Dendritic cell treated with granulocyte-macrophage colony-stimulating factor and Interleukin-4, amounts not matched to agents 40 ng/mL and 50 ng/mL, for 4 days (primary cell): Measurements from ENCODE around the gene CCR2.
"Not testable (repeated sequence)": the region's sequence is repeated elsewhere in the genome, so short reads cannot be mapped to it uniquely, and the experiment has no call there.

ENCODE experiments used
- H3K27ac Mint-ChIP-seq: one replicate; pipeline ENCODE4 v1.8.0; 2022; ENCODE audit warnings: mild to moderate bottlenecking, mixed read lengths
- H3K27me3 Mint-ChIP-seq: one replicate; pipeline ENCODE4 v1.8.0; 2022; ENCODE audit warnings: mild to moderate bottlenecking, mixed read lengths
- H3K36me3 Mint-ChIP-seq: one replicate; pipeline ENCODE4 v1.8.0; 2022; ENCODE audit warnings: low read depth, mixed read lengths
- H3K4me1 Mint-ChIP-seq: one replicate; pipeline ENCODE4 v1.8.0; 2022; ENCODE audit warnings: low read depth, mixed read lengths
- H3K4me3 Mint-ChIP-seq: one replicate; pipeline ENCODE4 v1.8.0; 2022; ENCODE audit warnings: mild to moderate bottlenecking, moderate library complexity, mixed read lengths
- H3K9me3 Mint-ChIP-seq: one replicate; pipeline ENCODE4 v1.8.0; 2022; ENCODE audit warnings: mixed read lengths
- intact Hi-C: fragments of 100-400 bp; cut with micrococcal nuclease; formaldehyde crosslinking; loops from one replicate; pipeline ENCODE4 v1.15.0; 2022

CCR2 gene

DNA sequence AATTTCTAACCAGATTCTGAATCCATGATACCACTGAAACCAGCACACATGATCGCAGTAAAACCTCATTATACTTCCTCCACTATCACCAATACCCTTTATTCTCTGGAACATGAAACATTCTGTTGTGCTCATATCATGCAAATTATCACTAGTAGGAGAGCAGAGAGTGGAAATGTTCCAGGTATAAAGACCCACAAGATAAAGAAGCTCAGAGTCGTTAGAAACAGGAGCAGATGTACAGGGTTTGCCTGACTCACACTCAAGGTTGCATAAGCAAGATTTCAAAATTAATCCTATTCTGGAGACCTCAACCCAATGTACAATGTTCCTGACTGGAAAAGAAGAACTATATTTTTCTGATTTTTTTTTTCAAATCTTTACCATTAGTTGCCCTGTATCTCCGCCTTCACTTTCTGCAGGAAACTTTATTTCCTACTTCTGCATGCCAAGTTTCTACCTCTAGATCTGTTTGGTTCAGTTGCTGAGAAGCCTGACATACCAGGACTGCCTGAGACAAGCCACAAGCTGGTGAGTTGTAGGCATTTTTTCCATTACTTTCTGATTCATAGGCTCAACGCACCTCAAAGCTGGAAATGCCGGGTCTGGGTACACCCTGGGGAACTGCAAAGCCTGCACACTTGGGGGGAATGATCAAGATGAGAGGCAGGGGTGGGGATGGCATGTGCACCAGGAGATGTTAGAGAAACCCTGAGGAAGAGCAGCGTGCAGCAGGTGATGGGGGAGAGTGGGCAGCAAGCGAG is at the start of gene CCR2:
CCR2 (plus strand) TSS at position 465 of the 764 bp plus-strand sequence. CDS start 3,417 bp downstream, outside the sequence.
- Mint-ChIP-seq H3K4me3 (peak within 1 kb of the TSS; percentile 76), H3K4me1 (peaks cover 95% of the 10 kb centered on the region), H3K9me3 (no peaks in the 10 kb centered on the region), H3K36me3 (peaks cover 8% of the 10 kb centered on the region), H3K27ac (peak within 1 kb of the TSS; percentile 75), H3K27me3 (no peaks in the 10 kb centered on the region)
- intact Hi-C loops = no loop called here

DNA sequence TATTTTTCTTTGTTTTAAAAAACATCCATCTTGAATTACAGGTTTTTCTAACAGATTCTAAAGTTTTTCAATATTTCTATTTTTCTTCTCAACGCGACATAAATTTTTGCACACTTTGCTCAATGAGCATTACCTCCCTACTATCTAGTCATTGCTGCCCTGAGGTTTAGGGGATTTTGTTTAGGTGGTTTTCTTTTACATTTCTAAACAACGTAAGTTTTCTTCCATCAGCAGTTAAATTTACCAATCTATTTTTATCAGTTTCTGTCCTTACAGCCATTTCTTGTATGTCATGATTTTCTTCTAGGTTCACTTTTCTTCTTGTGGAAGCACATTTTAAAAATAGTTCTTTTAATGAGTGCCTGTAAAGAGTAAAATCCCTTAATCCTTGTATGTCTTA is 49.2 kb upstream of the CCR2 start:
- no peak overlapping the region for H3K27ac Mint-ChIP-seq
- H3K4me3 Mint-ChIP-seq = no peak overlapping the region
- H3K27me3 Mint-ChIP-seq = no peaks in the 10 kb centered on the region
- H3K4me1 Mint-ChIP-seq = peaks cover 58% of the 10 kb centered on the region
- H3K9me3 Mint-ChIP-seq = no peaks in the 10 kb centered on the region
- no peaks in the 10 kb centered on the region for H3K36me3 Mint-ChIP-seq
- intact Hi-C loops = no loop called here

DNA sequence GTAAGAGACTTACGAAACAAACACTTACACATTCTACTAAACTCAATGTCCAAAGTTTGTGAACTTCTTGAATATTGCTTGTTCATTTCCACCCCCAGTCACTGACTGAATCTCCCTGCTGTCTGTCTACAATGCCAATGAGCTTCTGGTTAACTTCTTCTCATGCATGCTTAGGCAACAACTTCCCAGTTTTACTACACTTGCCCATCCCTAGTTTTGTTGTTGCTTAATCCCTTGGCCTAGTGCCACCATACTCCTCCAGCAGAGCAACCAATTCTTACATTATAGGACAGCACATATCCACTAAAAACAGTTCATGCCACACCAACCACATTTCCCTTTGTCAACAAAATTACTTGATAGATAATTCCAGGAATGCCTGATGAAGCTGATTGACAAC is 40.9 kb upstream of the CCR2 start:
- Mint-ChIP-seq H3K4me1 (peaks cover 84% of the 10 kb centered on the region), H3K27me3 (no peaks in the 10 kb centered on the region), H3K9me3 (peaks cover 8% of the 10 kb centered on the region), H3K4me3 (no peak overlapping the region), H3K36me3 (no peaks in the 10 kb centered on the region), H3K27ac (peak overlapping the region; percentile 77)
- intact Hi-C loops = loop anchor here (5.0 kb wide), 2 partner anchors 49 to 106 kb away; partner anchors contain the start of gene CCR1

DNA sequence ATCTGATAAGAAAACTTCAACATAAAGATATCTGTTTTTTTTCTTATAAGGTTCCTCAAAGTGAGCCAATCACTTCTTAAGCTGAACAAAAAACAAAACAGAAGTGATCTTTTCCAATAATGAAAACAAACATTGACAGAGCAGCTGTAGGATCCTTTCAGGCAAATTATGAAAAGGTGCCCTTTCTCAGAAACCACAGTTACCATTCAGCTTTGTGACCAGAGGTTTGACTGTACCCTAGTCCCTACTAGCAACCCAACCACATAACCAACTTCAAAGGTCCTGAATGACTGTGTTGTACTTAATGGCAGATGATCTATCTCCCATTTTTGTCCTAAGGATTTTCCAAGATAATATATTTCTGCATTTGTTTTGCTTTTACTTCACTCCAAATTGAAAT is 39.4 kb upstream of the CCR2 start:
- Mint-ChIP-seq H3K36me3 (no peaks in the 10 kb centered on the region), H3K9me3 (peaks cover 8% of the 10 kb centered on the region), H3K4me3 (no peak overlapping the region), H3K4me1 (peaks cover 77% of the 10 kb centered on the region), H3K27me3 (no peaks in the 10 kb centered on the region), H3K27ac (peak overlapping the region; percentile 85)
- intact Hi-C loops = loop anchor here (5.0 kb wide), 2 partner anchors 48 to 107 kb away; partner anchors contain the start of gene CCR1

DNA sequence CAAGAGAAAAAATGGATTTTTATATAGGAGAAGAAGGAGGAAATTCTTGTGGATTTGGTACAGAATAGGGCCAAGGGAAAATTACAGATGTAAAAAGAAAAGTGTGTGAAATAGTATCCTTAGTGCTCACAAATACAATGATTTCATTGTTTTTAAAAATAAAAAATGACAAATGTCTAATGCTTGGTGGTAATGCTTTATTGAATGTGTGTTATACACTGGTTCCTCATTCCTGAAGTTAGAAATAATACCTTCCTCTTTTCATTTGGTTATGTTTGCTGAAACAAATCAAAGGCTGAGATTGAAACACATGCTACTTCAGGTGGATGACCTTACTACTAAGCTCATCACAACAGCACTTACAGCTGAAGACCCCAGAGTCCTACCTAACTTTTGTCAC is 37.7 kb upstream of the CCR2 start:
- peaks cover 8% of the 10 kb centered on the region for H3K9me3 Mint-ChIP-seq
- H3K36me3 Mint-ChIP-seq = no peaks in the 10 kb centered on the region
- no peaks in the 10 kb centered on the region for H3K27me3 Mint-ChIP-seq
- intact Hi-C loops = no loop called here
- H3K27ac Mint-ChIP-seq = peak overlapping the region; percentile 85
- H3K4me1 Mint-ChIP-seq = peaks cover 74% of the 10 kb centered on the region
- H3K4me3 Mint-ChIP-seq = no peak overlapping the region

DNA sequence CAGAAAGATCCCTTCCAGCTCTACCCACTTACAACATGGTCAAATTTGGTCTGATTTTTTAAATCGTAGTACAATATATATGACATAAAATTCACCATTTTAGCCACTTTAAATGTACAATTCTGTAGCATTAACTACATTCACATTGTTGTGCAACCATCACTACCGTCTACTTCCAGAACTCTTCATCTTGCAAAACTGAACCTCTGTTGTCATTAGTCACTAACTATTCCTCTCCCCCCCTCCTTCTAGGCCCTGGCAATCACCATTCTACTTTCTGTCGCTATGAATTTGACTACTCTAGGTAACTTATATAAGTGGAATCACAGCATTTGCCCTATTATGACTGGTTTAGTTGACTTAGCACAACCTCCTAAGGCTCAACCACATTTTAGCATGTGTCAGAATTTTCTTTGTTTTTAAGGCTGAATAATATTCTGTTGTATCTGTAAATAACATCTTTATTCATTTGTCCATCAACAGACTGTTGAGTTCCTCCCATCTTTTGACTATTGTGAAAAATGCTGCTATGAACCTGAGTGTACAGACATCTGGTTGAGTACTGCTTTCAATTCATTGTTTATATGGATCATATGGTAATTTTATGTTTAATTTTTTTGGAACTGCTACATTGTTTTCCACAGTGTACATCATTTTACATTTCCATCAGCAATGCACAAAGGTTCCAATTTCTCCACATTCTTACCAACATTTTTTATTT is 35.5 kb upstream of the CCR2 start:
- H3K27ac Mint-ChIP-seq = peak overlapping the region; percentile 12

DNA sequence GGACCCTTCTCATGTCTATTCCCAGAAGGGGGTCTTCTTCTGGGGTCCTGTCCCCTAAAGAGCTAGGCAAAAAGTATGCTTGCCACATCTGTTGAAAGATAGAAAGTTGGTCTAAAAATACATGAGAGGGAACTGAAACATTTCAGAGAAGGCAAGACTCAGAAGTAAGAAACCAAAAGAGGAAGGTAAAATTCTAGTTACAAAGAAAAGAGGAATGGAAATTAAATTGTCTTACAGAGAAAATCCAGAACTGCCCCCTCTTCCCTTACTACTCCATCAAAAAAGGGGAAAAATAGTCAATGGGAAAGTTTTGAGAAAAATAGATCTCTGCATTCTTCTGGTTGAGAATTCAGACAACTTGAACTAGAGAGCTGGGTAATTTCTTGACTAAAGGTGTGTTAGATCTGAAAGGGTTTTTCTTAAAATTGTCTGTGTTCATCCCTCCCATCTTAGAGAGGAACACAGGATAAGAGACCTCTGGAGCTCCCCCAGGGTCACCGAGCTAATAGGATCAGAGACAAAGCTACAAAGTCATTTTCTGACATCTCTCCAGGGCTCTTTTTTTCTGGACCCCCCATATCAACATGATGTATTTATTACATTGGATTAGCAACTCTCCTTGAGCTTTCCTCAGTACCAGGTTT is 32.3 kb upstream of the CCR2 start:
- Mint-ChIP-seq H3K9me3 (peaks cover 15% of the 10 kb centered on the region), H3K4me3 (peak overlapping the region; percentile 30), H3K4me1 (peaks cover 54% of the 10 kb centered on the region), H3K36me3 (peaks cover 6% of the 10 kb centered on the region), H3K27ac (peak overlapping the region; percentile 90), H3K27me3 (no peaks in the 10 kb centered on the region)
- intact Hi-C loops = no loop called here

More for the DNA sequence above, 35.5 kb upstream of the CCR2 start:
- Mint-ChIP-seq H3K4me3 (no peak overlapping the region), H3K27me3 (no peaks in the 10 kb centered on the region), H3K4me1 (peaks cover 72% of the 10 kb centered on the region), H3K9me3 (peaks cover 11% of the 10 kb centered on the region), H3K36me3 (no peaks in the 10 kb centered on the region)
- intact Hi-C loops = no loop called here

DNA sequence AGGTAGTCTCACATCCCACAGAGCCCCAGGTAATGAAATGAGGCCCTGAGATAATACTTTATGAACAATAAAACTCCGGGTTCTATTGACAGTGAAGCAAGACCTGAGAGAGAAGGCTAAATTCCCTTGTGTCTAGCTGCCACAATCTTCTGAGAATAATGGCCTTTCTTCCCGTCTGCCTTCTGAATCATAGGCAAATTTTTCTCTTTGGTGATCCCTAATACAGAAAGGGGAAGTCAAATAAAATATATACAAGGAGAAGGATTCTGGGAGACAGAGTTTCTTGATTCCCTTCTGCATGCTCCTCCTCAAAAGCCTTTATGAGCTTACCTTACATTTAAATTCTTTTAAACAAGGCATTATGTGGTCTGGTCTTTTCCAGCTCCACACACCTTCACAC is 29.9 kb upstream of the CCR2 start:
- H3K36me3 Mint-ChIP-seq = peaks cover 6% of the 10 kb centered on the region
- peak overlapping the region; percentile 90 for H3K27ac Mint-ChIP-seq
- H3K4me3 Mint-ChIP-seq = no peak overlapping the region
- no peaks in the 10 kb centered on the region for H3K27me3 Mint-ChIP-seq
- peaks cover 34% of the 10 kb centered on the region for H3K4me1 Mint-ChIP-seq
- intact Hi-C loops = no loop called here
- H3K9me3 Mint-ChIP-seq = peaks cover 7% of the 10 kb centered on the region

DNA sequence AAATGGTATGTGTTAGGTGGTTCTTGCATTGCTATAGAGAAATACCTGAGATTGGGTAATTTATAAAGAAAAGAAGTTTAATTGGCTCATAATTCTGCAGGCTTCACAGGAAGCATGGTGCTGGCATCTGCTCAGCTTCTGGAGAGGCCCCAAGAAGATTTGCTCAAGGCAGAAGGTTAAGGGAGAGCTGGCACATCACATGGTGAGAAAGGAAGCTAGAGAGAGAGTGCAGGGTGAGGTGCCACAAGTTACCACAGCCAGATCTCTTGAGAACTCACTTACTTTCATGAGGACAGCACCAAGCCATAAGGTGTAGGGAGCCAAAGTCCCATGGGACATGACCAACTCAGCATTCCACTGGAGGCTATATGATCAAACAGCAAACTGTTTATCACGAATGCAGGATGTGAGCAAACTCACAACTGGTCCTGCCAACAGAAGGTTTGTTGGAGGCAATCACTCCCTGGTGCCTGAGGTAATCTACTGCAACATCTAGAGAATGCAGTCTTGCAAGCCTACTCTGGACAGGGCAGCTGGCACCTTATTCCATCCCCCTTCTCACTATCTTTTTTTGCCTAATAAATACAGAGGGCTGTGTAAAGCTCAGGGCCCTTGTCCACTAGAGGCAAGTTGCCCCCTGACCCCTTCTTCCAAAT is 28.1 kb upstream of the CCR2 start:
- Mint-ChIP-seq H3K4me1 (peaks cover 31% of the 10 kb centered on the region), H3K9me3 (peaks cover 7% of the 10 kb centered on the region), H3K27ac (no peak overlapping the region), H3K36me3 (peaks cover 6% of the 10 kb centered on the region), H3K4me3 (no peak overlapping the region), H3K27me3 (no peaks in the 10 kb centered on the region)
- intact Hi-C loops = no loop called here

DNA sequence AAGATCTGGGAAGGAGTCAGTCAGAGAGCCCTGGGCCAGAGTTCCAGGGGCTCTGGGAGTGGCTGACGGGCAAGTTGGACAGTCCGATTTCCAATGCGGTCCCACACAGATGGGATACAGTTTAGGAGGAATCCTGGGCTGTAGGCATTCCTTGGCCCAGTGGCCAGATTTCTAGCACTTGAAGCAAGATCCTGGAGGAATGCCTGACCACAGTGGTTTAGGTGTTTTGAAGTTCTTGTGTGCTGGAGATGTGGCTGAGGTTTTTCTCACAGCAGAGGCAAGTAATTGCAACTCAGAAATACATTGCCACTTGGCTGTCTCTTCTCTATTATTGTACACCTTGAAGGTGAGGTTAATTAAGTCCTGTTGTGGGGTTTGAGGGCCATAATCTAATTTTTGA is 23.2 kb upstream of the CCR2 start:
- H3K9me3 Mint-ChIP-seq, H3K4me3 Mint-ChIP-seq, intact Hi-C loops, H3K27ac Mint-ChIP-seq, H3K36me3 Mint-ChIP-seq, H3K27me3 Mint-ChIP-seq: not testable (repeated sequence)
- H3K4me1 Mint-ChIP-seq = peaks cover 28% of the 10 kb centered on the region

DNA sequence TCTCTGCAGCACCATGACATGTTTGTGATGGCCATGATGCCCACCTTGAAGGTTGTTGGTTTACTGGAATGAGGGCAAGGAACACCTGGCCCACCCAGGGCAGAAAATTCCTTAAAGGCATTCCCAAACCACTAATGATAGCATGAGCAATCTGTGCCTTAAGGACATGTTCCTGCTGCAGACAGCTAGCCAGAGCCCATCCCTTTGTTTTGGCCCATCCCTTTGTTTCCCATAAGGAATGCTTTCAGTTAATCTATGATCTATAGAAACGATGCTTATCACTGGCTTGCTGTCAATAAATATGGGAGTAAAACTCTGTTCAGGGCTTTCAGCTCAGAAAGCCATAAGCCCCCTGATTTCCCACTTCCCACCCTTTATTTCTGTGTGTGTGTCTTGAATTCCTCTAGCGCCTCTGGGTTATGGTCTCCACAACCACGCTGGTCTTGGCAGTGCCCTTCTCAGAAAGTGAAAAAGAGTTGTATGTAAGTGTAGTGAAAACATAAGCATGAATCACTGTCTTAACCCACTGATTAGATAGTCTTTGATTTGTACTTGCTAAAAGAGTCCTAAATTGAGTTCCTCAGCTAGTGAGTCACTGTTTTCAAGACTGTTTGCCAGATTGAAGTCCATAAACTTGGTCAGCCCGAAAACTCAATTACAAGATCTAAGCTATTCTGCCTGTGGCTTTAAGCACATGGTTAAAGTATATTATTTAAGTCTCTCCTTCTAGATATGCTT is 19.0 kb upstream of the CCR2 start:
- Mint-ChIP-seq H3K4me3 (no peak overlapping the region), H3K4me1 (peaks cover 28% of the 10 kb centered on the region), H3K27me3 (no peaks in the 10 kb centered on the region), H3K9me3 (peaks cover 21% of the 10 kb centered on the region), H3K27ac (no peak overlapping the region), H3K36me3 (peaks cover 3% of the 10 kb centered on the region)
- intact Hi-C loops = no loop called here

DNA sequence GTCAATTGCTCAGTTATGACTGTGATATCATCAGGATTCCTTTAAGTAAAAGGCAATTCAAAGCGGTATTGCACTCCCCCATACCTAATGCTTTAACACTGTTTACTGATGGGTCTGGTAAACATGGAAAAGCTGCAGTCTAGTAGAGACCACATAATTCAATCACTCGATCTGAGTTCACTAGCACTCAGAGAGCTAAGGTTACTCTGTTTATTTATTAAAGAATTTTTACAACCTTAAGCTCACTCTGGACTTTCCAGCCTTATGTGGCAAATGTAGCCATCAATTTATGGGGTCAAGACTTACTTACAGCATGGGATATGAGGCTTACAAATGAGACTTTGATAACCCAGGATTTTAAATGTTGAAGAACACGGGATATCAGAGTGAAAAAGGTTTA is 18.4 kb upstream of the CCR2 start:
- H3K4me1 Mint-ChIP-seq = peaks cover 28% of the 10 kb centered on the region
- H3K27ac Mint-ChIP-seq = no peak overlapping the region
- no peak overlapping the region for H3K4me3 Mint-ChIP-seq
- peaks cover 5% of the 10 kb centered on the region for H3K36me3 Mint-ChIP-seq
- H3K9me3 Mint-ChIP-seq = peaks cover 26% of the 10 kb centered on the region
- intact Hi-C loops = no loop called here
- H3K27me3 Mint-ChIP-seq = no peaks in the 10 kb centered on the region

DNA sequence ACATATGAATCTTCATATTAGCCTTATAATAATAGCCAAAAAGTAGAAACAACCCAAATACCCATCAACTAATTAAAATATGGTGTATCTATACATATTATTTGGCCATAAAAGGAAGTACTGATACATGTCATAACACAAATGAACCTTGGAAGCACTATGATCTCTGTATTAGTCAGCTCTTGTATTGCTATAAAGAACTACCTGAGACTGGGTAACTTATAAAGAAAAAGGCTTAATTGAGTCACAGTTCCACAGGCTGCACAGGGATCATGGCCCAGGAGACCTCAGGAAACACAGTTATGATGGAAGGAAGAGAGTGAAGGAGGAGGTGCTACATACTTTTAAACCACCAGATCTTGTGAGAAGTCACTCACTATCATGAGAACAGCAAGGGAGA is 16.0 kb upstream of the CCR2 start:
- H3K27ac Mint-ChIP-seq = no peak overlapping the region
- H3K4me1 Mint-ChIP-seq = peaks cover 7% of the 10 kb centered on the region
- no peak overlapping the region for H3K4me3 Mint-ChIP-seq
- H3K27me3 Mint-ChIP-seq = no peaks in the 10 kb centered on the region
- intact Hi-C loops = no loop called here
- peaks cover 26% of the 10 kb centered on the region for H3K9me3 Mint-ChIP-seq
- H3K36me3 Mint-ChIP-seq = peaks cover 5% of the 10 kb centered on the region
